NK-92 (cell line): ENCODE results near the gene AK3.
A peak's percentile ranks its signal among the peaks of the same experiment; 100 is the strongest.
"Not testable (repeated sequence)": the region's sequence is repeated elsewhere in the genome, so short reads cannot be mapped to it uniquely, and the experiment has no call there.

ENCODE experiments used
- DNase-seq: peaks from one replicate; lab custom pipeline; 2025; ENCODE audit not compliant: unreplicated experiment; lab: John Stamatoyannopoulos, UW

The AK3 gene

DNA sequence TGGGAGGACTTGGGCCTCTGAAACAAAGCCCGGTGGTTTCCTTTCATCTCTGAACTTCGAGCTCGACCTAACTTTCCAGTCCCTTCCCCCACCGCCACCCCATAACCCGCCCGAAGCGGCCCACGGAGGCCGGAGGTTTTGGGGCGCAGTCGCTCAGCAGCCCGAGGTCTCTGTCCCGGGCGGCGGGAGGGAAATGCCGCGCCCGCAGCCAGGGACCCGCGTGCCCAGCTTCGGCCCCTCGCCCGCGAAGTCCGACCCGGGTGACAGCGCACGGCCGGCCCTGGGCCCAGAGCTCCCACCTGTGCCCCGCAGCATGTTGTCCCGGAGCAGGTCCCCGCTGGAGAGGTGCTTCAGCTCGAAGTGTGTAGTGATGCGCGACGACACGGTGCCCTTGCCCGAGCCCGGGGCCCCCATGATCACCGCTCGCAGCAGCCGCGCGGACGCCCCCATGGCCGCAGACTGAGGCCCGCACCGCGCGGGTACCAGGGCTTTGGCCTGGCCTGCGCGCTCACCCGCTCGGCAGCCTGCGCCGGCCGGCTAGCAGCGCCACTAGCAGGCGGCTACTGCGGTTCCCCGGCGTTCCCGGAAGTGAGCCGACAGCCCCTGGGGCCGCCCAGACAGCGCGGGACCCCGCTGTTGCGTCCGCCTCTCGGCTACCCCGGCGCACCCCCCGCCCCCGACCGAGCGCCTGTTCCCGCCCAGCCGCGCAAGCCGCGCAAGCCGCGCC is at the start of gene AK3:
TSS of gene AK3 (minus strand) at position 565 of the 727 bp plus-strand sequence. CDS start at position 450, 115 bp downstream.
- peak; percentile 32 for DNase-seq

DNA sequence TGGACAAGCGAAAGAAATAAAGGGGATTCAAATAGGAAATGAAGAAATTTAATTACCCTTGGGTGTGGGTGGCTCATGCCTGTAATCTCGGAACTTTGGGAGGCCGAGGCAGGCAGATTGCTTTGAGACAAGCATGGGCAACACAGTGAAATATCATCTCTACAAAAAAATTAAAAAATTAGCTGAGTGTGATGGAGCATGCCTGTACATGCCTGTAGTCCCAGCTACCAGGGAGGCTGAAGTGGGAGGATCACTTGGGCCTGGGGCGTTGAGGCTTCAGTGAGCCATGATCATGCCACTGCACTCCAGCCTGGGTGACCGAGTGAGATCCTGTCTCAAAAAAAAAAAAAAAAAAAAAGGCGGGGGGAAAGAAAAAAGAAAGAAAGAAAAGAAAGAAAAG is 47.7 kb upstream of the AK3 start:
- no peak for DNase-seq

- no peak for DNase-seq
Measured at GRCh38 chr9:4787876-4788275, 46.9 kb upstream of the AK3 start.

DNA sequence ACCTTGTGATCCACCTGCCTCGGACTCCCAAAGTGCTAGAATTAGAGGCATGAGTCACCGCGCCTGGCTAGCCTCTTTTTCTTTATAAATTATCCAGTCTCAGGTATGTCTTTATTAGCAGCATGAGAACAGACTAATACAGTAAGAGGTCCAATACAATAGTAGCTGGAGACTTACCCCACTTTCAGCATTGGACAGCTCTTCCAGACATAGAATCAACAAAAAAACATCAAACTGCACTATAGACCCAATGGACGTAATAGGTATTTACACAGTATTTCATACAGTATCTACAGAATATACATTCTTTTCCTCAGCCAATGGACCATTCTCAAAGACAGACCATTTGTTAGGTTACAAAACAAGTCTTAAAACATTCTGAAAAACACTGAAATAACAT is 45.6 kb upstream of the AK3 start:
- DNase-seq, result no peak

- no peak for DNase-seq
Measured at GRCh38 chr9:4784403-4784802, 43.4 kb upstream of the AK3 start.

DNA sequence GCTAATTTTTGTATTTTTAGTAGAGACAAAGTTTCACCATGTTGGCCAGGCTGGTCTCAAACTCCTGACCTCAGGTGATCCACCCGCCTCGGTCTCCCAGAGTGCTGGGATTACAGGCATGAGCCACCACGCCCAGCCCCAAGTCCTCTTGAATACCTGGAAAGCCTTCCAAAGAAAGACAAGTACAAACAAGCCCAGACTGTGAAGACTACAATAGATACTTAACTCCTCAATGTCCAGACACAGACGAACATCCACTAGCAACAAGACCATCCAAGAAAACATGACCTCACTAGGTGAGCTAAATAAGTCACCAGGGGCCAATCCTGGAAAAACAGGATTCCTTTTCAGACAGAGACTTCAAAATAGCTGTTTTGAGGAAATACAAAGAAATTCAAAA is 42.2 kb upstream of the AK3 start:
- DNase-seq, result not testable (repeated sequence)

DNA sequence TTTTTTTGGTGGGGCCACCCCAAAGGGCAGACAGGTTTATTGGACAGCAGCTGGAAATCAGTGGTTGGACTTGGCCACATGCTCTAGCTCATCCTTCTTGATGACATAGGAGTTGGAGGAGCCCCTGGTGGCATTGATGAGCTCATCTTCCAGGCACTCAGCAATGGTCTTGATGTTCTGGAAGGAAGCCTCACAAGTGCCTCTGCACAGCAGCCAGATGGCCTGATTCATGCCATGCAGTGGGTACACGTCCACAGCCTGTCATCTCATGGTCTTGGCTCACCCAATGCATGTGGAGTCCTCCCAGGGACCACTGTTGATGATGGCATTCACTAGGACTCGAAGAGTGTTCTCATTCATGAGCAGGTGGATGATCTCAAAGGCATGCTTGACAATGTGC is 40.4 kb upstream of the AK3 start:
- DNase-seq, result no peak

DNA sequence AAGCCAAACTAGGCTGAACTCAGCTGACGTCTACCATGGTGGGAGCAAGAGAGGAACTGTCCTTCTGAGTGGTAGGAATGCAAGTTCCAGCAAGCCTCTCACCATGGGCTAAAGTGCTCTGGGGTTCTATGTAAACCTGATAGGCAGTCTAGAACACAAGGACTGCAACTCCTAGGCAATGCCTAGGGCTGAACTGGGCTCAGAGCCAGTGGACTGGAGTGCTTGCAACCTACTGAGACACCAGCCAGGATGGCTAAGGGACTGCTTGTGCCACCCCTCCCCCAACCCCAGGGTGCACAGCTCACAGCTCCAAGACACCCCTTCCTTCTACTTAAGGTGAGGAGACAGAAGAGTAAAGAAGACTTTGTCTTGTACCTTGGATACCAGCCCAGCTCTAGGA is 39.6 kb upstream of the AK3 start:
- DNase-seq, result no peak

DNA sequence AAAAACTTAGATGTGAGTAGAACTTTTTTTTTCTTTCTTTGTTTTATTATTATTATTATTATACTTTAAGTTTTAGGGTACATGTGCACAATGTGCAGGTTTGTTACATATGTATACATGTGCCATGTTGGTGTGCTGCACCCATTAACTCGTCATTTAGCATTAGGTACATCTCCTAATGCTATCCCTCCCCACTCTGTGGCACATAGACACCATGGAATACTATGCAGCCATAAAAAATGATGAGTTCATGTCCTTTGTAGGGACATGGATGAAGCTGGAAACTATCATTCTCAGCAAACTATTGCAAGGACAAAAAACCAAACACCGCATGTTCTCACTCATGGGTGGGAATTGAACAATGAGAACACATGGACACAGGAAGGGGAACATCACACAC is 34.0 kb upstream of the AK3 start:
- not testable (repeated sequence) for DNase-seq

DNA sequence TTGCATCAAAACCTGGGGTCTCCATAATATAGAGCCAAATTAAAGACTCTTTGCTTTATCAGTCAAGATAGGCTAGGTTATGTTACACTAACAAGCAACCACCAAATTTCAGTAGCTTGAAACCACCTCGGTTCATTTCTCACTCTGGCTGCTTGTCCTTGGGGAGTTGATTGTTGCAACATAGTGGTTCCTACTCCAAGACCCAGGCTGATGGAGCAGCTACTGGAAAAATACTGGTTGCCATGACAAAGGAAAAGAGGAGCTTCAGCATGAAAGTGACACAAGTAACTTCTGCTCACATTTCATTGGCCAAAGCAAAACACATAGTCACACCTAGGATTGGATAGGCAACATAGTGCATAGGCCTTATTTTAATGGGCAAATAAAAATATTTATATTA is 33.2 kb upstream of the AK3 start:
- DNase-seq, result no peak

DNA sequence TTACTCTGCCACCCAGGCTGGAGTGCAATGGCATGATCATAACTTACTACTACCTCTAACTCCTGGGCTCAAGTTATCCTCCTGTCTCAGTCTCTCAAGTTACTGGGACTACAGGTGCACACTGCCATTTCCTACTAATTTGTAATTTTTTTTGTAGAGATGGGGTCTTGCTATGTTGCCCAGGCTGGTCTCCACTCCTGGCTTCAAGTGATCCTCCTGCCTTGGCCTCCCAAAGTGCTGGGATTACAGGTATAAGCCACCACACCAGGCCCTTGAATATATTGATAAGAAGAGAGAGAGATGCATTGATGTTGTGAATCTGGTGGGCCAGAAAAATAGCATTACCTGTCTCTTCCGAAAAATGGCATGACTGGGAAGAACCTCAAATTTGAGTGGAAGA is 30.8 kb upstream of the AK3 start:
- no peak for DNase-seq

DNA sequence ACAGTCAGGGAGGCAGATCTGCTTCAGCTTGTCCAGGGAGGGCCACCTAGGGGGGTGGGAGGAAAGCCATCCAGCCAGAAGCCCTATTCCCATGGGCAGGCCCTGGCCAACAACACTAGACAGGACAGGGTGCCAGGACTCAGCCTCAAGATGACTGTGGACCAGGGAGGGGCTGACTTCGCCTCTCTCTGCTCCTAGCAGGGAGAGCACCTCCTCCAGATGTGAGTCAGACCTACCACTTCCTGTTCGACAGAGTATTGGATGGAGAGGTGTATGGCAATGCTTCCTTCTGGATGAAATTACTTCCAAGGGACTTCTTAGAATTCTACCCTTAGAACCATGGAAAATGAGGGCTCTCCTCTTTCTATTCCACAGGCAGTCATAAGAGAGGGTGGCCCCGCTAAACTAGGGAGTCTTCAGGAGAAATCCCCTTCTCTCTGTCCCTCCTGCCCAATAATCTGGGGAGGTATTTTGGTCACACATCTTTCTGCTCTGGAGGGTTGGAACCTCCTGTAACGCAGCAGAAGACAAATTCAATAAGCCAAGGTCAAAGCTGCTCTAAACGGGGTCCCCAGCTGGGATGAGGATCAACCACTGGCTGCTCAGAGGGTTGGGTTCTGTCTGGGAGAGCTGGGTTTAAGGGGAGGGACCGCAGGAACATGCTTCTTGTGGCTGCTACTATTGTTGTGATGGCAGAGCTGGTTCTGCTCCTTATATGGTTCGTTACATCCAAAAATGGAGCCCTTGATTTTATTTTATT is 28.5 kb upstream of the AK3 start:
- DNase-seq, result no peak

GRCh38 chr9:4768681-4769080 is 27.7 kb upstream of the AK3 start:
- no peak for DNase-seq

GRCh38 chr9:4764033-4764432 is 23.0 kb upstream of the AK3 start:
- DNase-seq, result no peak

DNA sequence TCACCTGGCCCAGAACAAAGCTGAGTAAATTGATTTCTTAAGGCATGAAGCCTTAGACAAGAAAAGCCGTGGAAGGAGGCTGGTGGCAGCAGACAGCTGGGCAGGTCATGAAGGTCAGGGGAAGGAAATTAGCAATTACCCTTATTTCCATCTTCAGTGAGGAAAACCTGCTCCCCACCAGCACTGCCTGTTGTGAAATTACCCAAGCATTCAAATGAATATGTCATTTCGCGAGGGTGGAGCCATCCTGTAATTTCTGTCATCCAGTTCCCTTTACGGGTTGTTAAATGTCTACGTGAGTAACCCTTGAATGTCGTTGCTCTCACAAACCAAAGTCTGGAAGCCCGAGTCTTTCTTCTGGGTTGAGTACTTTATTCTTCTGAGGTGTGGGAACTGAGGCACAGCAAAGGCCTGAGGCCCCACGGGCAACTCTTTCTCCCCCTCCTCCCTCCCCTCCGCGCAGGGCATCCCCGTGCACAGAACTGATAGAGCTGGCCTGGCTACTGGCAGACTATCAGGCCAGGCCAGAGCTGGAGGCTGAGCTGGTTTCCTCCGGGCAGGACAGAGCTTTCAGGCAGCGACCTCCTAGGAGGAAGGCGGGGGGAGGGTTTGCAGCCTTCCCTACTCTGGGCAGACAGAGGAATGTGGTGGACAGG is 22.0 kb upstream of the AK3 start:
- no peak for DNase-seq

- no peak for DNase-seq
Measured at GRCh38 chr9:4762108-4762885, 21.3 kb upstream of the AK3 start.

DNA sequence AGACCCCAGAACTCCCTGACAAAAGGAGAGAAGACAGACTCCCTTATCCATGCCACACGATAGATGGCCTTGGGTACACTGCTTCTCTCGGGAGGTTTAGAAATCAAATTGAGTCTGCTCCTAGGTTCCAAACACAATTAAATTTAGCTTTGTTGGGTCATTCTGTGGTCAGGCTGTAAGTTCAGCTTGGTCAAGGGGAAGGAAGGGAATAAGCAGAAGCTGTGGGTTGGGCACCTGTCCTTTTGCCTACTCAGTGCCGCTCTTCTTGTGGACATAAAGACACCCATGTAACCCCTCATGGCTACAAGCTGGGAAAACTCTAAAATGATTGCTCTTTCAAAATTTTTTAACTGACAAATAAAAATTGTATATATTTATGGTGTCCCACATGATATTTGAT is 19.1 kb upstream of the AK3 start:
- no peak for DNase-seq

DNA sequence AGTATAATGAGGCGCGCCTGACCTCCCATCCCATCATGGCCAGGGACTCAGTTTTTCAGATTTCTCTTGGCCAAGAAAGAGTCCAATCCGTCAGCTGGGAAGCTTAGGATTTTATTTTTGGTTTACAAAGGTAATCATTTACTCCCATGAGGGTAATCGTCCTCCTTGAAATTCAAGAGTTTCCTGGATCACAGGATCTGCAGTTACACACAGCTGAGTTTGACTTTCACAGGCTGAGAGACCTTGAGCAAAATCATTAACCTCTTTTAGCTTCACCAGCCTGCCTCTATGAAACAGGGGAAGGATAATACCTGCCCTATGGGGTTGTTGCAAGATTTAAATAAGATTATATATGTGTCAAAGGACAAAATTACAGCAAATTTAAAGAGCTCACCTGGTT is 15.4 kb upstream of the AK3 start:
- no peak for DNase-seq

DNA sequence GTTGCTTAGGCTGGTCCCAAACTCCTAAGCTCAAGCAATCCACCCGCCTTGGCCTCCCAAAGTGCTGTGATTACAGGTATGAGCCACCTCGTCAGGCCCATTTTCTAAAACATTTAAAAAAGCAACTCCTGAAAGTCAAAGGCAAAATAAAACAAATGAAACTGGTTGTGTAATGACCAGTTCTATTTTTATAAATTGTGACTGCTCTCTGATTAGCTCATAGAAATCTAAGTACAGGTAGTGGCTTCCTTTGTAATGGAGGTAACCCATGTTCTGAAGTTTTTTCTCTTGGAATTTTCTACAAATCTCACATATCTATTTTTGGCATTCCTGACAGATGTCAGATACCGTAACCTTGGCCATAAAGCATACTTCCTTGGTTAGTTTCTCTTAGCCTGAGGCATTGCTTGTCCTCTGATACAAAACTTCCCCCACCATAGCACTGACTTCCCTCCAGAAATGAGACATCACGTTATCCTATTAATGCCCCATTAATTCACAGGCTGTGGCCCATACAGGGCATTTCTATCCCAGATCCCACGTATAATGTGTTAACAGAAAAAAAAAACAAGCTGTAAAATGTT is 14.1 kb upstream of the AK3 start:
- DNase-seq, result no peak

DNA sequence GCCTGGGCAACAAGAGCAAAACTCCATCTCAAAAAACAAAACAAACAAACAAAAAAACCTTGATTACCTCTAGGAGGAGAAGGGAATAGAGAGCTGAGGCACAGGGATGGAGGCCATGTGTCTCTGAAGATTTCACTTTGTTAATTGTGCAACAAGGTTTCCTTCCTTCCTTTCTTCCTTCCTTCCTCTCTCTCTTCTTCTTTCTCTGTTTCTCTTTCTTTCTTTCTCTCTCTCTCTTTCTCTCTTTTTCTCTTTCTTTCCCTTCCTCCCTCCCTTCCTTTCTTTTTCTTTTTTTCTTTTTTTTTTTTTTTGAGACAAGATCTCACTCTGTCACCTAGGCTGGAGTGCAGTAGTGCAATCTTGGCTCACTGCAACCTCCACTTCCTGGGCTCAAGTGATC is 13.5 kb upstream of the AK3 start:
- not testable (repeated sequence) for DNase-seq
